NCI-H2029 treated with DMSO at 0.1 percent for 48 hours (cell line): ENCODE results near the gene ARF3.

Experiments
- DNase-seq: peaks from one replicate; lab custom pipeline; 2025; lab: John Stamatoyannopoulos, UW

ARF3 gene

DNA sequence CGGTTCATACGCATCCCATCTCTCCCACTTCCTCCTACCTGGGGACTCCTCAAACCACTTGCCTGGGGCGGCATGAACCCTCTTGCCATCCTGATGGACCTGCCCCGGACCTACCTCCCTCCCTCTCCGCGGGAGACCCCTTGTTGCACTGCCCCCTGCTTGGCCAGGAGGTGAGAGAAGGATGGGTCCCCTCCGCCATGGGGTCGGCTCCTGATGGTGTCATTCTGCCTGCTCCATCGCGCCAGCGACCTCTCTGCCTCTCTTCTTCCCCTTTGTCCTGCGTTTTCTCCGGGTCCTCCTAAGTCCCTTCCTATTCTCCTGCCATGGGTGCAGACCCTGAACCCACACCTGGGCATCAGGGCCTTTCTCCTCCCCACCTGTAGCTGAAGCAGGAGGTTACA is 24.5 kb upstream of the ARF3 start:
- no peak for DNase-seq

- DNase-seq: no peak
Measured at GRCh38 chr12:48980953-48981756, 23.9 kb upstream of the ARF3 start.

GRCh38 chr12:48980389-48980952 is 23.2 kb upstream of the ARF3 start:
- DNase-seq: no peak

- DNase-seq: no peak
Measured at GRCh38 chr12:48979602-48980388, 22.5 kb upstream of the ARF3 start.

GRCh38 chr12:48978741-48979601 is 21.7 kb upstream of the ARF3 start:
- DNase-seq: no peak

DNA sequence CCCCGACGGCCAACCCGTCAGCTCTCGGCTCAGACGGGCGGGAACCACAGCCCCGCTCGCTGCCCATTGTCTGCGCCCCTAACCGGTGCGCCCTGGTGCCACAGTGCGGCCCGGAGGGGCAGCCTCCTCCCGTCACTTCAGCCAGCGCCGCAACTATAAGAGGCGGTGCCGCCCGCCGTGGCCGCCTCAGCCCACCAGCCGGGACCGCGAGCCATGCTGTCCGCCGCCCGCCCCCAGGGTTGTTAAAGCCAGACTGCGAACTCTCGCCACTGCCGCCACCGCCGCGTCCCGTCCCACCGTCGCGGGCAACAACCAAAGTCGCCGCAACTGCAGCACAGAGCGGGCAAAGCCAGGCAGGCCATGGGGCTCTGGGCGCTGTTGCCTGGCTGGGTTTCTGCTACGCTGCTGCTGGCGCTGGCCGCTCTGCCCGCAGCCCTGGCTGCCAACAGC is 21.0 kb upstream of the ARF3 start, which contains the start of gene WNT1:
TSS of gene WNT1 (plus strand) at position 32 of the 450 bp plus-strand sequence. CDS start at position 361, 329 bp downstream.
- no peak for DNase-seq

- no peak for DNase-seq
Measured at GRCh38 chr12:48977290-48978281, 20.3 kb upstream of the ARF3 start.

- DNase-seq: no peak
Measured at GRCh38 chr12:48973941-48974673, 16.8 kb upstream of the ARF3 start.

DNA sequence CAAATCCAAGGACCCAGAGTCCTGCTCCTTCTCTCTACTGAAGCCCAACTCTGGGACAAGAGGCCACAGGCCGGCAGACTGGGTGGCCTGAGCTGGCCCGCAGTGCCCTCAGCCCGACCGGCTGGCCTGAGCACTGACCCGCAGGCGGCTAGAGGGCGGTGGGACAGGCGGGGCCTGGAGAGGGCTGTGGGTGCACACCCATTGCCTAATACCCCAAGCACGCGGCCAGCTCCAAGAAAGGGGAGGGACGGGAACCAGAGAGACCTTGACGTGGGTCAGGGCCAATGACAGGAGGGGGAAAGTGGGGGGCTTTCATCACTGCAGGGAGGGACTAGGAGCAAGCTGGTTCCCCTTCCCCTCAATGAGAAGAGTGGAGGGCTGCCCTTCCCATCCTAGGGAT is 16.2 kb upstream of the ARF3 start:
- no peak for DNase-seq

GRCh38 chr12:48972952-48973483 is 15.7 kb upstream of the ARF3 start:
- DNase-seq: no peak

- no peak for DNase-seq
Measured at GRCh38 chr12:48972213-48972951, 15.1 kb upstream of the ARF3 start.

- DNase-seq: no peak
Measured at GRCh38 chr12:48970702-48971334, 13.5 kb upstream of the ARF3 start.

- DNase-seq: no peak
Measured at GRCh38 chr12:48969833-48970701, 12.8 kb upstream of the ARF3 start.

- DNase-seq: no peak
Measured at GRCh38 chr12:48969160-48969771, 12.0 kb upstream of the ARF3 start.

DNA sequence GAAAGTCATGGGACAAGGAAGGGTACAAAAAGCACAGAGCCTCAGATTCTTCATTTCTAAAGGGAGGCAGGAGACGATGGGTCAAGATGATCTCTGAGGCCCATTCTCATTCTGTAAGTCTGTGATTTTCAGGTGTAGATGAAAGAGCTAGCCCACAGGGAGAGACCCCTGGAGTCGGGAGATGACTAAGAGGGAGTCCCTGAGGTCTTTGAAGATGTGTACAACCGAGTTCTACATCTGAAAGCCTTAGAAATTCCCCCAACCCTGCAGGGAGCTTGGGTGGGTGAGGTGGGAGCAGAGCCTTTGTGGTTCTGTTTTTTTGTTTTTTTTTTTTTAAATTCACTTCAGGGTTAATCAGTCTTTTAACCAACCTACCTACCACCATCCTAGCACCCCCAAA is 11.2 kb upstream of the ARF3 start:
- DNase-seq: no peak

- DNase-seq: no peak
Measured at GRCh38 chr12:48967991-48968390, 10.7 kb upstream of the ARF3 start.
